MM.1S (cell line): ENCODE results near the gene SCUBE3.

Source experiments
- CTCF ChIP-seq: fragments of 300-600 bp; sonication (generic); IDR thresholded peaks from 2 replicates; pipeline ENCODE4 v1.5.1; 2016; ENCODE audit warnings: antibody characterized with exemption, low read length, mixed read lengths
- EZH2 ChIP-seq: fragments of 300-600 bp; sonication (generic); optimal IDR thresholded peaks from 2 replicates; pipeline ENCODE3; 2017; ENCODE audit warnings: low read depth, mild to moderate bottlenecking, antibody characterized with exemption, low read length, mixed read lengths

- TF ChIP-seq EZH2 (no peak), CTCF (no peak)
These were observed 60.2 kb downstream of the SCUBE3 start for GRCh38 chr6:35273822-35274559.
